Measurements from ENCODE around the gene UBXN4.
"Not testable (repeated sequence)": the region's sequence is repeated elsewhere in the genome, so short reads cannot be mapped to it uniquely, and the experiment has no call there.

Gene UBXN4
- 153 to 173 (median 164) reads per million in 3 donors for total RNA-seq

GRCh38 chr2:135741395-135742324 lies at the start of gene UBXN4:
TSS of gene UBXN4 (plus strand) at chr2:135741855. CDS start at chr2:135741930, 75 bp downstream.
- H3K4me3 ChIP-seq (ENCODE audit: insufficient read depth, low read depth, low read length, poor library complexity, severe bottlenecking) = peak within 1 kb of the TSS; percentile 96
- H3K27me3 ChIP-seq (replicated peaks; ENCODE audit: control insufficient read depth, insufficient read depth, low read length, poor library complexity, severe bottlenecking) = no peaks in the 10 kb centered on the region
- peaks cover 3% of the 10 kb centered on the region for H3K36me3 ChIP-seq (ENCODE audit: control insufficient read depth, insufficient read depth, low read length)
- H3K27ac ChIP-seq (ENCODE audit: insufficient read depth, low read length, poor library complexity, severe bottlenecking) = peak within 1 kb of the TSS; percentile 96
- H3K9me3 ChIP-seq (ENCODE audit: control insufficient read depth, low read length) = no peaks in the 10 kb centered on the region
- peak; percentile 90 to 92 (median 92) for DNase-seq
- H3K4me1 ChIP-seq (ENCODE audit: control insufficient read depth, insufficient read depth, low read length, poor library complexity, severe bottlenecking) = peaks cover 10% of the 10 kb centered on the region

- Histone ChIP-seq H3K36me3 (ENCODE audit: control insufficient read depth, insufficient read depth, low read length) (no peaks in the 10 kb centered on the region), H3K4me3 (ENCODE audit: insufficient read depth, low read depth, low read length, poor library complexity, severe bottlenecking) (no peak overlapping the region), H3K4me1 (ENCODE audit: control insufficient read depth, insufficient read depth, low read length, poor library complexity, severe bottlenecking) (no peaks in the 10 kb centered on the region), H3K27me3 (replicated peaks; ENCODE audit: control insufficient read depth, insufficient read depth, low read length, poor library complexity, severe bottlenecking) (no peaks in the 10 kb centered on the region), H3K27ac (ENCODE audit: insufficient read depth, low read length, poor library complexity, severe bottlenecking) (no peak overlapping the region), H3K9me3 (ENCODE audit: control insufficient read depth, low read length) (no peaks in the 10 kb centered on the region)
- DNase-seq = no peak
Measured at GRCh38 chr2:135694711-135695110, 46.9 kb upstream of the UBXN4 start.

- no peaks in the 10 kb centered on the region for H3K27me3 ChIP-seq (replicated peaks; ENCODE audit: control insufficient read depth, insufficient read depth, low read length, poor library complexity, severe bottlenecking)
- no peak overlapping the region for H3K27ac ChIP-seq (ENCODE audit: insufficient read depth, low read length, poor library complexity, severe bottlenecking)
- H3K4me1 ChIP-seq (ENCODE audit: control insufficient read depth, insufficient read depth, low read length, poor library complexity, severe bottlenecking) = no peaks in the 10 kb centered on the region
- no peaks in the 10 kb centered on the region for H3K36me3 ChIP-seq (ENCODE audit: control insufficient read depth, insufficient read depth, low read length)
- no peaks in the 10 kb centered on the region for H3K9me3 ChIP-seq (ENCODE audit: control insufficient read depth, low read length)
- no peak overlapping the region for H3K4me3 ChIP-seq (ENCODE audit: insufficient read depth, low read depth, low read length, poor library complexity, severe bottlenecking)
- no peak for DNase-seq
Measured at GRCh38 chr2:135698838-135699237, 42.8 kb upstream of the UBXN4 start.

- Histone ChIP-seq H3K9me3 (ENCODE audit: control insufficient read depth, low read length) (no peaks in the 10 kb centered on the region), H3K36me3 (ENCODE audit: control insufficient read depth, insufficient read depth, low read length) (no peaks in the 10 kb centered on the region), H3K27me3 (replicated peaks; ENCODE audit: control insufficient read depth, insufficient read depth, low read length, poor library complexity, severe bottlenecking) (no peaks in the 10 kb centered on the region), H3K4me1 (ENCODE audit: control insufficient read depth, insufficient read depth, low read length, poor library complexity, severe bottlenecking) (no peaks in the 10 kb centered on the region), H3K4me3 (ENCODE audit: insufficient read depth, low read depth, low read length, poor library complexity, severe bottlenecking) (no peak overlapping the region), H3K27ac (ENCODE audit: insufficient read depth, low read length, poor library complexity, severe bottlenecking) (no peak overlapping the region)
- DNase-seq = no peak
Measured at GRCh38 chr2:135701442-135701841, 40.2 kb upstream of the UBXN4 start.

- Histone ChIP-seq H3K4me3 (ENCODE audit: insufficient read depth, low read depth, low read length, poor library complexity, severe bottlenecking) (no peak overlapping the region), H3K27me3 (replicated peaks; ENCODE audit: control insufficient read depth, insufficient read depth, low read length, poor library complexity, severe bottlenecking) (no peaks in the 10 kb centered on the region), H3K4me1 (ENCODE audit: control insufficient read depth, insufficient read depth, low read length, poor library complexity, severe bottlenecking) (no peaks in the 10 kb centered on the region), H3K27ac (ENCODE audit: insufficient read depth, low read length, poor library complexity, severe bottlenecking) (no peak overlapping the region), H3K36me3 (ENCODE audit: control insufficient read depth, insufficient read depth, low read length) (no peaks in the 10 kb centered on the region), H3K9me3 (ENCODE audit: control insufficient read depth, low read length) (no peaks in the 10 kb centered on the region)
- no peak for DNase-seq
Measured at GRCh38 chr2:135703300-135703699, 38.4 kb upstream of the UBXN4 start.

- H3K27me3 ChIP-seq (replicated peaks; ENCODE audit: control insufficient read depth, insufficient read depth, low read length, poor library complexity, severe bottlenecking); H3K27ac ChIP-seq (ENCODE audit: insufficient read depth, low read length, poor library complexity, severe bottlenecking); H3K9me3 ChIP-seq (ENCODE audit: control insufficient read depth, low read length); DNase-seq; H3K4me3 ChIP-seq (ENCODE audit: insufficient read depth, low read depth, low read length, poor library complexity, severe bottlenecking); H3K4me1 ChIP-seq (ENCODE audit: control insufficient read depth, insufficient read depth, low read length, poor library complexity, severe bottlenecking); H3K36me3 ChIP-seq (ENCODE audit: control insufficient read depth, insufficient read depth, low read length): not testable (repeated sequence)
Measured at GRCh38 chr2:135704075-135704474, 37.6 kb upstream of the UBXN4 start.

GRCh38 chr2:135708159-135708558 lies 33.5 kb upstream of the UBXN4 start:
- no peaks in the 10 kb centered on the region for H3K36me3 ChIP-seq (ENCODE audit: control insufficient read depth, insufficient read depth, low read length)
- H3K9me3 ChIP-seq (ENCODE audit: control insufficient read depth, low read length) = no peaks in the 10 kb centered on the region
- H3K27me3 ChIP-seq (replicated peaks; ENCODE audit: control insufficient read depth, insufficient read depth, low read length, poor library complexity, severe bottlenecking) = no peaks in the 10 kb centered on the region
- DNase-seq = no peak
- H3K27ac ChIP-seq (ENCODE audit: insufficient read depth, low read length, poor library complexity, severe bottlenecking) = no peak overlapping the region
- no peaks in the 10 kb centered on the region for H3K4me1 ChIP-seq (ENCODE audit: control insufficient read depth, insufficient read depth, low read length, poor library complexity, severe bottlenecking)
- H3K4me3 ChIP-seq (ENCODE audit: insufficient read depth, low read depth, low read length, poor library complexity, severe bottlenecking) = no peak overlapping the region

GRCh38 chr2:135709992-135710391 lies 31.7 kb upstream of the UBXN4 start:
- Histone ChIP-seq H3K4me3 (ENCODE audit: insufficient read depth, low read depth, low read length, poor library complexity, severe bottlenecking) (no peak overlapping the region), H3K4me1 (ENCODE audit: control insufficient read depth, insufficient read depth, low read length, poor library complexity, severe bottlenecking) (no peaks in the 10 kb centered on the region), H3K27ac (ENCODE audit: insufficient read depth, low read length, poor library complexity, severe bottlenecking) (no peak overlapping the region), H3K9me3 (ENCODE audit: control insufficient read depth, low read length) (no peaks in the 10 kb centered on the region), H3K36me3 (ENCODE audit: control insufficient read depth, insufficient read depth, low read length) (no peaks in the 10 kb centered on the region), H3K27me3 (replicated peaks; ENCODE audit: control insufficient read depth, insufficient read depth, low read length, poor library complexity, severe bottlenecking) (no peaks in the 10 kb centered on the region)
- DNase-seq = peak; percentile 30 to 59 (median 34)

GRCh38 chr2:135715086-135715485 lies 26.6 kb upstream of the UBXN4 start:
- not testable (repeated sequence) for H3K27ac ChIP-seq (ENCODE audit: insufficient read depth, low read length, poor library complexity, severe bottlenecking); H3K27me3 ChIP-seq (replicated peaks; ENCODE audit: control insufficient read depth, insufficient read depth, low read length, poor library complexity, severe bottlenecking); H3K4me1 ChIP-seq (ENCODE audit: control insufficient read depth, insufficient read depth, low read length, poor library complexity, severe bottlenecking); DNase-seq; H3K9me3 ChIP-seq (ENCODE audit: control insufficient read depth, low read length); H3K4me3 ChIP-seq (ENCODE audit: insufficient read depth, low read depth, low read length, poor library complexity, severe bottlenecking)
- H3K36me3 ChIP-seq (ENCODE audit: control insufficient read depth, insufficient read depth, low read length) = peaks cover 16% of the 10 kb centered on the region

GRCh38 chr2:135728064-135728743 lies 13.5 kb upstream of the UBXN4 start:
- no peaks in the 10 kb centered on the region for H3K4me1 ChIP-seq (ENCODE audit: control insufficient read depth, insufficient read depth, low read length, poor library complexity, severe bottlenecking)
- H3K9me3 ChIP-seq (ENCODE audit: control insufficient read depth, low read length) = no peaks in the 10 kb centered on the region
- H3K27ac ChIP-seq (ENCODE audit: insufficient read depth, low read length, poor library complexity, severe bottlenecking) = no peak overlapping the region
- no peaks in the 10 kb centered on the region for H3K27me3 ChIP-seq (replicated peaks; ENCODE audit: control insufficient read depth, insufficient read depth, low read length, poor library complexity, severe bottlenecking)
- no peak for DNase-seq
- no peak overlapping the region for H3K4me3 ChIP-seq (ENCODE audit: insufficient read depth, low read depth, low read length, poor library complexity, severe bottlenecking)
- H3K36me3 ChIP-seq (ENCODE audit: control insufficient read depth, insufficient read depth, low read length) = no peaks in the 10 kb centered on the region

Measured in effector memory CD4-positive, alpha-beta T cell (primary cell).